Activated T-cell treated with anti-CD3 and anti-CD28 coated beads for 48 hours (primary cell): ENCODE measurements around the gene LGALS7.
"Not testable (repeated sequence)": the region's sequence is repeated elsewhere in the genome, so short reads cannot be mapped to it uniquely, and the experiment has no call there.

ENCODE experiments used
- DNase-seq: peaks from one replicate; pipeline ENCODE4 v3.0.0-alpha.2; 2020; ENCODE audit warnings: low read depth

The LGALS7 gene

GRCh38 chr19:38799104-38799503 lies 25.8 kb upstream of the LGALS7 start:
- DNase-seq, result no peak

- DNase-seq, result not testable (repeated sequence)
These were observed 24.5 kb upstream of the LGALS7 start for GRCh38 chr19:38797781-38798180.

- no peak for DNase-seq
These were observed 22.8 kb upstream of the LGALS7 start for GRCh38 chr19:38796154-38796553.

GRCh38 chr19:38795549-38795948 lies 22.2 kb upstream of the LGALS7 start:
- DNase-seq, result no peak

- DNase-seq, result no peak
These were observed 20.4 kb upstream of the LGALS7 start for GRCh38 chr19:38793671-38794070.

GRCh38 chr19:38793177-38793576 lies 19.9 kb upstream of the LGALS7 start:
- DNase-seq, result no peak

GRCh38 chr19:38792250-38793111 lies 19.2 kb upstream of the LGALS7 start:
- DNase-seq, result peak; percentile 38

- not testable (repeated sequence) for DNase-seq
These were observed 18.2 kb upstream of the LGALS7 start for GRCh38 chr19:38791451-38792064.

- not testable (repeated sequence) for DNase-seq
These were observed 17.4 kb upstream of the LGALS7 start for GRCh38 chr19:38790507-38791403.

GRCh38 chr19:38788478-38789243 lies 15.3 kb upstream of the LGALS7 start, which contains the start of gene LGALS7B:
TSS of gene LGALS7B (plus strand) at chr19:38789200. CDS start at chr19:38789227, 27 bp downstream.
- no peak for DNase-seq

- no peak for DNase-seq
These were observed 13.4 kb upstream of the LGALS7 start for GRCh38 chr19:38786572-38787265.

GRCh38 chr19:38786061-38786460 lies 12.7 kb upstream of the LGALS7 start:
- not testable (repeated sequence) for DNase-seq

- DNase-seq, result no peak
These were observed 11.9 kb upstream of the LGALS7 start for GRCh38 chr19:38785187-38785699.

GRCh38 chr19:38784224-38784623 lies 10.9 kb upstream of the LGALS7 start:
- no peak for DNase-seq

GRCh38 chr19:38782212-38782611 lies 8.9 kb upstream of the LGALS7 start:
- not testable (repeated sequence) for DNase-seq

GRCh38 chr19:38781058-38781457 lies 7.7 kb upstream of the LGALS7 start:
- no peak for DNase-seq

- DNase-seq, result no peak
These were observed 7.1 kb upstream of the LGALS7 start for GRCh38 chr19:38780443-38780842.

GRCh38 chr19:38778733-38779132 lies 5.4 kb upstream of the LGALS7 start:
- DNase-seq, result no peak

GRCh38 chr19:38774181-38774950 lies 1.0 kb upstream of the LGALS7 start:
- no peak for DNase-seq

- DNase-seq, result not testable (repeated sequence)
These were observed 1.7 kb downstream of the LGALS7 start for GRCh38 chr19:38771569-38771968.
